GM04504 (cell line): ENCODE measurements around the gene PVALEF.

ENCODE experiments used
- DNase-seq: peaks from one replicate; pipeline ENCODE4 v3.0.0-alpha.2; 2012; ENCODE audit warnings: low read depth

Gene PVALEF

DNA sequence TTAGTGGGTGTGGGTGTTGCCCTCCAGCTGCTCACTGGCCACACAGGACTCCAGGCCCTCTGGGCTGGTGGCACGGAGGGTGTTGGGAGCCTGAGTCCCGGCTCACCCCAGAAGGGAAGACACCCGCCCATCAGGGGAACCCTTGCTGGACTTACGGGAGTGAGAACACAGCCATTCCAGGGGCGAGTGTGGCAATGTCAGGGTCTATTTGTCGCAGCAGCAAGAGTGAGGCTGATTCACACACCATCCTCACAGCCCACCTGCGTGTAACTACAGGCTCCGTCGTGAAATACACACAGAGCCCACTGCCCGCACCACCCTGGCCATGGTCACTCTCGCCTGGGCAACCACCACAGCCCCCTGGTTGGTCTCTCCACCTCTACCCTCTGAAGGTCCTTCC, 18.5 kb downstream of the PVALEF start:
- DNase-seq, result no peak

DNA sequence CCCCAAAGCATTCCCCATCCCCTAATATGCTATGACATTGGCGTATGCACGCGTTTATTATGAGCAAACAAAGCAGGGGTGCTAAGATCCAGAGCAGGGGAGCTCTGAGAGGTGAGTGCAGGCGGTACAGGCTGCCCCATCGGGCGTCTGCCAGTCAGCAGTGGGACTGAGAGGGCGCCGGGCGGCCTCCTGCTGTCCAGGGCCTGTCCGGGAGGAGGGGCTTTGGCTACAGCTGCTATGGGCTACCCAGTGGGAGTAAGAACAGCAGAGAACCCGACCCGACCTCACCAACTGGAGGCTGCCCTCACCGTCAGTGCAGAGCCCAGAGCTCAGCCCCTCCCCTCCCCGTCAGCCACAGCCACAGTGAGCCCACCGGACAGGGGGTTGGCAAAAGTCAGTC, 19.2 kb downstream of the PVALEF start:
- no peak for DNase-seq

DNA sequence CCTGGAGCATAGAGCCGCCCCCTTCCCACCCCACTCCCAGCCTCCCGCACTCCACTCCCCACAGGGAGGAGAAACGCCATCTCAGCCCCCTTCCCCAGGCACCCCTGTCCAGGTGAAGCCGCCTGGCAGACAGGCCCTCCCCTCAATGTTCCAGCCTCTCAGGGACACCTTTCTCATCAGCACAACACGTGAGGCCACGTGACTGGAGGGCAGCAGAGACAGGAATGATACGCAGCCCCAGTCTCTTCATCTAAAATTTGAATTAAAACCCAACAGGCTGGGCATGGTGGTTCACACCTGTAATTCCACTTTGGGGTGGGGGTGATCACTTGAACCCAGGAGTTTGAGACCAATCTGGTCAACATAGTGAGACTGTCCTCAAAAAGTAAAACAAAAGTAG, 20.9 kb downstream of the PVALEF start:
- DNase-seq, result no peak

DNA sequence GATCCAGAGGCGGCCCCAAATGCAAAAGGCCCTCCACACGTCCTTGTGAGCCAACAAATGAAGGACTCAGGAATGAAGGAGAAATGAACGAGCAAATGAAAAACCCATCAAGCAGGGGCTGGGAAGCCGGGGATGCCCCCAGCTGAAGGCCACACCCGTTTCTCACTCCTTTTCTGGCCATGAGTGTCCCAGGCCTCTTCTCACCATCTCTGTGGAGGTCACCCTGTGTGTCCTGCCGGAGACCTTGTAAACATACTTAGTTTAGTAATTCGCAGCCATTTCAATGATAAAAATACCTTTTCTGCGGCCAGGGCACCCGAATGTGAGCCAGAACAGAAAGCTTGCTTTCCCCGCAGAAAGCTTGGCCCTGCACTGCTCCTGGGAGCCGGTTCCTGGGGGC, 21.8 kb downstream of the PVALEF start:
- DNase-seq, result no peak

DNA sequence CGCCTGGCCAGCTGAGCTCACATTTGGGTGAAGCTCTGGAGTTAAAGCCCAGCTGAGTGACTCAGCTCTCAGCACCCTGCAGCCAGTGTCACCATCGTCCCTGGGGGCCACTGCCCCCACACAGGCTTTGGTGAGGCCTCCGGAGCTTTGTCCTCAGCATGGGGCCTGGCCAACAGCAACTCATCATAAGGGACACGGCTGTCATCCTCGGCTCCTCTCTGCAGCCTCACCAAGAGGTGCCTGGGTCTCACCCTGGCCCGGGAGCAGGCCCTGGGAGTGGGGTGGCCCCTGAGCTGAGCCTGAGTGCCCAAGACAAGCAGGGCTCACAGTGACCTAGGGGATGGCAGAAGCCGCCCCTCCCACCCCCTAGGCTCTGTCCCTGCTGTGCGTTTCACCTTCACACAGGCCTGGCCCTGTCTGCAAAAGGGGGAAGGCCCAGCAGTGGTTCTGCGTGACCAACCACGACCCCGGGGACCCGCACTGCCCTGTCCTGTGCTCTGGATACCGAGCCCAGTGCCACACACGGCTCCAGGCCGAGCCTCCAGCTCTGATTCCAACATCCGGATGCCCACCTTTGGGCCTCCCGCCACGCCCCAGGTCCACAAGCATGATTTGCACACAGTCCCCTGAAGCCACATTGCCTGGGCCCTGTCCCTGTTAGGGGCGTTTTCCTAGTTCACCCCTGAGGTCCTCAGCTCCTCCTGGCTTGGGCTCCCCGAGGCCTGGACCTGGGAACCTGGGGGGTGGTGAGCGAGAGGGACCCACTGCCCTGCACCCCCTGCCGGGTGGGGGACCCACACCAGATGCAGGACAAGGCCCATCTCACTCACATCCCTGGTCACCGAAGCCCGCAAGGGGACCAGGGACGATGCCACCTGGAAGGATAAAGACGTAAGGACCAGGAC, 22.5 kb downstream of the PVALEF start:
- DNase-seq, result no peak

DNA sequence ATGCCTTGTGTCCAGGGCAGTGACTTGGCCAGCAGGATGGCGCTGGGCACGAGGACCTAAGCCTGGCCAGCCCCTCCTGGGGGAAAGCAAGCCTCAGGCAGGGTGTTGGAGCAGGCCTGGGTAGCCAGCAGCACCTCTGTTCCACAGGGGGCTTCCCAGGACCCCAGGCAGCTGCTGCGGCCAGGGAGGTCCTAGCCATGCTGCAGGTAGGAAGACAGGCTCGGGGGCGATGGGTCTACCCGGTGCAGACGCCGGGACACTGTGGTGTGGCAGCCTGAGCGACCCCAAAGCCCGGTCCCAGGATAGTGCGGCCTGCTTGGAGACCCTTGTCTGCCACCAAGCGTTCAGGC, 23.2 kb downstream of the PVALEF start:
- DNase-seq, result no peak

DNA sequence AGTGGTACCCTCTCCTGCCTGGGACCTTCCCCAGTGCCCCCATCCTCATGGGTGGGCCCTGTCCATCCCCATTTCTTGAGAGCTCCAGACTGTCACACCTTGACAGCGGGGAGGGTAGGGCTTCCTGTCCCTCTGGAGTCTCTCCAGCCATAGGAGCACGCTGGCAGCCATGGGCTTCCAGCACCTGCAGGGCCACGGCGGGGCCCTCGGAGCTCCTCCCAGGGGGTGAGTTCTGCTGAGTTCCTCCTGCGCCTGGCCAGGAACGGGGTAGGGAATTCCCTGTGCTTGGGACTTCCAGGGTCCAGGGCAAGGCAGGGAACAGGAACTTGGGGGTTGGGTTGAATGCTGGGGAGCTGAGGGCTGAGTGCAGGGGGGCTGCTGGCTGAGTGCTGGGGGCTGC, 23.7 kb downstream of the PVALEF start:
- DNase-seq, result no peak

DNA sequence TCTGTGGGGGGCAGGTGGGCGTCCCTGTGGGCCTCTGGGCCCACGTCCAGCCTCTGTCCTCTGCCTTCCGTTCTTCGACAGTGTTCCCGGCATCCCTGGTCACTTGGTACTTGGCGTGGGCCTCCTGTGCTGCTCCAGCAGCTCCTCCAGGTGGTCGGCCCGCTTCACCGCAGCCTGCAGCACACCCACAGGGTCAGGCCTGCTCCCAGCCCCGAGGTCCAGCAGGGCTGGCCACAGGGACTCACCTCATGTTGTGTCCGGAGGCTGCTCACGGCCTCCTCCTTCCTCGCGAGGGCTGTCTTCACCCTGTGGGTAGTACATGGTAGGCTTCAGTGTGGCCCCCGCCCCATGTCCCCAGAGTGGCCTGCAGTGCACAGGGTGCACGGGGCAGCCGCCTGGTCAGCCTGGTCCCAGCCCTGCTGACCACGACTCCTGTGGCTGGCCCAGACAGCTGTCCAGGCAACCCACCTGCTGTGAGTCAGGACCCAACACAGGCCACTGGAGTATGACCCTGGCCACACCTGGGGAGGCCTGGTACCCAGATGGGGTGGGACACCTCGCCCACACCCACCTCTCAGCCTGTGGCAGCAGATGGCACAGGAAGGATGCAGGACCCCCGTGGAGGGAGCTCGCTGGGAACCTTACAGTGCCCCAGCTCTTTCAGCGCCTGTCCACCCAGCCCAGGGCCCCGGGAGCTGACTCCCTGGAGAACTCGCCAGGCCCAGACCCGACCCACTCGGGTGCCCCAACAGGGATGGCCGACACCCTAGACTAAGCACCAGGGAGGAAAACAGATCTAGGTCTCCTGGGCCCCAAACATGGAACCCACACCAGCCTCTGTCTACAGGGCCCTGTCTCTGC, 24.6 kb downstream of the PVALEF start:
- DNase-seq, result no peak

DNA sequence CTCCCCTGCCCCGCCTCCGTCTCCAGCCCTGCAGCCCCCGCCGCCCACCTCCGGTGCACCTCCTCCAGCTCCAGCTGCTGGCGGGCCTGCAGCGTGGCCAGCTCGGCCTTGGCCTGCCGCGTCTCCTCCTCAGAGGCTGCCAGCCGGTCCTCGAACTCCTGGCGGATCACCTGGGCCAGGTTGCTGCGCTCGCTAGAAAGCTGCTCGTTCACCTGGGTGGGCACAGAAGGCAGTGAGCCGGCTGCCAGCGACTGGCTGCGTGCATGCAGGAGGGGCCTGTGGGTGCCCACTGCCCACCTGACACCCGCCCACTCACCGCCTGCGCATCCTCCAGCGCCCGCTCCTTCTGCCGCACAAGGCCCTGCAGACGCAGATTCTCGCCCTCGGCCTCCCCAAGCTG, 25.3 kb downstream of the PVALEF start:
- DNase-seq, result no peak

DNA sequence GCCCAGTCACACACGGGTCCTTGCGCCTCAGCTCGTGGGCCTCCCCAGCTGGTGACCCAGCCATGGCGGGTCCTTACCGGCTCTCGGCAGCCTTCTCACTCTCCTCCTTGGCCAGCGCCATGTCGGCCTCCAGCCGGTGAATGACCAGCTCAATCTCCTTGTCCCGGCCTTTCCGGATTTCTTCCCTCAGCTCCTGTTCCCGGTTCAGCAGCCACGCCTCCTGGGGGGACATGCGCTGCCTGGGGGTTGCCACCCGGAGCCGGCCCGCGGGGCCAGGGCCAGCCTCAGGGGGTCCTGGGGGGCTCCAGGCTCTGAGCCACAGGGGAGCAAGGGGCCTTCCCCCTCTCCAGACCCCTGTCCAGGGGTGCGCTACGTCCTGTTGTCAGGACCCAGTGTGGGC, 25.8 kb downstream of the PVALEF start:
- no peak for DNase-seq

DNA sequence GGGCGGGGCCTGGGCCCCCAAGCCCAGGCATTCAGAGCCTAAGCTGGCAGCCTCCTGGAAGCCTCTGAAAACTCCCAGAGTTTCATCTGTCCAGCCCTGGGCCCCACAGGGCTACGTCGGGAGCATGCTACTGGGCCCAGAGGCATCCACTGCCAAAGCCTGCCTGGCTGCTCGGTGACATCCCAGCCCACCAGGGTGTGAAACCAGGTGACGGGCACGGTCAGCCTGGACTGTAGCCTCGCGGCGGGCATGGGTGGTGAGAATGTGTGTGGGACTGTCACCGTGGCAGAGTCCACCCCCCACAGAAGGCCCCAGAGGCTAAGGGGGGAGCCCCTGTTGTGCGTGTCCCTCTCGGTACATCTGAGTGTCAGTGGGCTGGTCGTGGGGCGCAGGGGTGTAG, 26.3 kb downstream of the PVALEF start:
- no peak for DNase-seq

DNA sequence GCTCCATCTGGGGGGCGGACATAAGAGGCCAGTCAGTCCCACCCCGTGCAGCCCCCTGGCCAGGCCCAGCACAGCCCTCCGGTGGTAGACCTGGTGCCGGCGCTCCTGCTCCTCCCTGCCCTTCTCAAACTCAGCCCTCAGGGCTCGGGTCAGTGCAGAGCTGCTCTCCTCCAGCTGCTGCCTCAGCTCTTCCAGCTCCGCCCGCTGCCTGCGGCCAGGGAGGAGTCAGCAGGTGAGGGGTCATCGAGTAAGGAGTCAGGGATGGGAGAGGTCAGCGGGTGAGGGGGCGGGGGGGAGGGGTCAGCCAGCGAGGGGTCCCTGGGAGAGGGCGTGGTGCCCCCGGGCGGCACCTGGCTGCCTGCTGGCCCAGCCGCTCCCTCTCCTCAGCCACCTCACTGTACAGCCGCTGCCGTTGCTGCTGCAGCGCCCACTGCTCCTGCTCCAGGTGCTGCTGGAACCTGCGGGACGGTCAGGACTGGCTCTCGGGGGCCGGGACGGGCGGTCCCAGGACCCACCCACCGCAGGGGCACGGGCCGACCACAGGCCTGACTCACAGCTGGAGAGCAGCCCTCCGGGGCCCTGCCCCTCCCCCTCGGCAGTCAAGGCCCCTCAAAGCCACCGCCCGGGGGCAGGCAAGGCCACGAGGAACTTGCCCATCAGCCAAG, 27.2 kb downstream of the PVALEF start:
- no peak for DNase-seq

DNA sequence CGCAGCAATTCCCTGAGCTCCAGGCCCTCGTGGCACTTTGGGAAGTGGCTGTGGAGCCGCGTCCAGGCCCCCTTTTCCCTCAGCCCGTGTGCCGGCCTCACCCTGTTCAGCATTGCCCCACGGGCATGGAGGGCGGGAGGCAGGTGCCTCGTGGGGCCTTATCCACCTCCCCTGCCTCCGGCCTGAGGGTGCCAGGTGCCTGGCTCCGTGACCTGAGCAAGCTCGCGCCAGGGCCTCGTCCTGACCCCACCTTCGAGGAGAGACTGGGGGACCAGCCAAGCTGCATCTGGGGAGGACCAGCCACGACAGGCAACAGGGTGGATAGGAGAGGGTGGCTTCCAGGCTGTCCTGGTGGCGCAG, 27.7 kb downstream of the PVALEF start:
- DNase-seq, result no peak

DNA sequence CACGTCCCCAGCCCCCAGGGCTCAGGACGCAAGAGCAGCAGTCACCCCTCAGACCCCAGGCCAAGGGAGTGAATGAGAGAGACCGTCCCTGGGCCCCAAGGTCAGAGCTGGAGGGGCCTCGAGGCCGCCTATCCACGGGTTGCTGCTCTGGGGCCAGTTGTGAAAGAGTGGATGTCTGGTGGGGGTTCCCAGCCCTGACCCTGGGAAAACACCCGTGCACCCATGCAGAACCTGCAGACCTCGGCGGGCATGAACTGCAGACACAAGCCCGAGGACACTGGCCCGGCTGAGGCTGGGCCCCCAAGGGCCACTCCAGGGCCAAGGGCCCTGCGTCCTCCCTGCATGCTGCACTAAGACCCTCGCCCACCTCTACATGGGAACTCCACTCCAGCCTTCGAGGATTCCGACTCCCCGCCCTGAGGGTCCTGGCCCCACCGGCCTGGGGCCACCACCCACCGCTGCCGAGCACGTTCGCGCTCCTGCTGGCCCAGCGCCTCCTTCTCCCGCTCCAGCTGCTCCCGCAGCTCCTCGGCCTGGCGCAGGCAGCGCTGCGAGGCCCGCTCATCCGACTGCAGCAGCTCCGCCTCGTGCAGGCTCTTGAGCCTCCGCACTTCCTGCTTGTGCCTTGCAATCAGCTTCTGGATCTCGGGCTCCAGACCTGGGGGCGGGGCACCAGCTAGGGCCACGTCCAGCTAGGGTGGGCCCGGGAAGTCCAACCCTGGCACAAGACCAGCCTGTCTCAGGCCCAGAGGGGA, 28.3 kb downstream of the PVALEF start:
- no peak for DNase-seq

DNA sequence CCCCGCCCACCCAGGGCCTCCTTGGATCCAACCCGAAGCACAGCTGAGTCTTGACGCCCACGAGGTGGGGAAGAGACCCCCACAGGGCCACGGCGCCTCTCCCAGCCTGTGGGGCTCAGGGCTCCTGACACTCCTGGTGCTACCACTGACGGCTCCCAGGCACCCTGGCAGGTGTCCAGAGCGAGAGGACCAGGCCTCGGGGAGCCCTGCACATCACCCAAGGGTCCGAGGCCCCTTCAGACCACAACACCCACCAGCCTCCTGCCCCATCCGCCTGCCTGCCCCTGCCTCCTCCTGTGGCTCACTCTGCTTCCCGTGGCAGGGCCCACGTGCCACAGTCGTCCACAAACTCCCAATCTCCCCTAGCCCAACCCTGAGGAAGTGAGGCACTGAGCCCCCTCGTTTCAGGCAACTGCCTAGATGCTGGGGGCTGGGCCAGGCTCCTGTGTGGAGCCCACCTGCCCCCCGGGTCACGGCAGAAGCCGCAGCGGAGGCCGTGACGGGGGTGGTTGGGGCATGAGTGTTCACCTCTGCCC, 29.0 kb downstream of the PVALEF start:
- no peak for DNase-seq

DNA sequence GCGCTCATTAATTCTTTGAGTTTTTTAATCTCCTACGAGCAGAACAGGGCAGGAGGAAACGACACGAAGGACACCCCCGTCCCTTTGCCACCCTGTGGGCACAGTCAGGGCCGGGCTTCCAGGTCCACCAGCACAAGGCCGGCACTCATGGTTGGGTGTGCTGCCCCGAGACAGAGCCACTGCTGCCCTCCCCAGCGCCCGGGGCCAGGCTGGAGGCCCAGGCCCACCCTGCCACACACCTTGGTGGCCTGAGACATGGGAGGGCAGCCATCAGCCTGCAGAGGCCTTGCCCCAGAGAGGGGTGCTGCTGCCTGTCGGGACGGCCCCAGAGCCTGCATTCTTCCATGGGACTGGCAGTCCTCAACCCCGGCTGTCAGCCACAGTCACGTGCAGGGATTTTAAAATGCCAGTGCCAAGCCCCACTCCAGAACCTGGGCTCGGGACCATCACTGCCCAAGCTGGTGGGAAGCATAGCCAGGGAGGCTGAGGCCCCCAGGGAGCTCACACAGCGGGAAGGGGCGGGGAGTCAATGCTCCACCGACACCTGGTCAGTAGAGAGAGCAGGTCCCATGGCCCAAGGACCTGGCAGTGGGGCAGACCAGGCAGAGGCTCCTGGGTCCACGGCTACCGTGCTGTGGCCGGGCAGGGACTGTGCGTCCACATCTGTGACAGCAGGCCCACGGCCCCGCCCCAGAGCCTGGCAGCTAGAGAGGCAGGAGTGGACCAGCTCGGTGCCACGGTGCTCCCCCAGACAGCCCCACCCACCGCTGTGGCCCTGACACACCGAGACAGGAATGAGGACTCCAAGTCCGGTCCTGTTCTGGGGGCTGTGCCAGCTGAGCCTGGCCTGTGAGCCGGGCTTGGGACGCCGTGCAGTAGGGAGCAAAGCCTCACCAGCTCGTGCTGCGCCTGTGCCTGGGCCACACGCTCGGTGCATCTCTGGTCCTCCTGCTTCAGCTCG, 29.9 kb downstream of the PVALEF start:
- no peak for DNase-seq

DNA sequence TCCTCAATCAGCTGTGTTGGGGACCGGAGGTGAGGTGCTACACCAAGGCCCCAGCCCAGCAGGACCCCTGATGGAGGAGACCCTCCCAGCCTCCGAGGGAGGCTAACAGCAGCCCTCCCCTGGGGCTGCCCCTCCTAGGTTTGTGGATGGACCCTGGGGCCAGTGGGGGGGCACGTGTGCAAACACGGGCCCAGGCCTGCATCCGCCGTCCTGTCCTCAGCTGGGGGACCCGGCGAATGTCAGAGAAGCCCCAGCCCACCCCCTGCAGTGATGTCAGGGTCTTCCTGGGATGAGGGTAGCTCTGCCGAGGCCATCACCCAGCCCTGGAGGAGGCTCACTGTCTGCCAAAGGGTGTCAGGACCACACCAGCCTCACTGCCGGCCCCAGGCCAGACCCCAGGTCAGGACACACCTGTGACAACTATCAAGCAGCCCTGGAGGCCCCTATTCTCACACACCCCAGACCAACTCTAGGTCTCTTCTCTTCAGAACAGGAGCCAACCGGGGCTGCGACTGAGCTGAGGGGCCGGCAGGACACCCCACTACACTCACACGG, 30.7 kb downstream of the PVALEF start:
- no peak for DNase-seq

DNA sequence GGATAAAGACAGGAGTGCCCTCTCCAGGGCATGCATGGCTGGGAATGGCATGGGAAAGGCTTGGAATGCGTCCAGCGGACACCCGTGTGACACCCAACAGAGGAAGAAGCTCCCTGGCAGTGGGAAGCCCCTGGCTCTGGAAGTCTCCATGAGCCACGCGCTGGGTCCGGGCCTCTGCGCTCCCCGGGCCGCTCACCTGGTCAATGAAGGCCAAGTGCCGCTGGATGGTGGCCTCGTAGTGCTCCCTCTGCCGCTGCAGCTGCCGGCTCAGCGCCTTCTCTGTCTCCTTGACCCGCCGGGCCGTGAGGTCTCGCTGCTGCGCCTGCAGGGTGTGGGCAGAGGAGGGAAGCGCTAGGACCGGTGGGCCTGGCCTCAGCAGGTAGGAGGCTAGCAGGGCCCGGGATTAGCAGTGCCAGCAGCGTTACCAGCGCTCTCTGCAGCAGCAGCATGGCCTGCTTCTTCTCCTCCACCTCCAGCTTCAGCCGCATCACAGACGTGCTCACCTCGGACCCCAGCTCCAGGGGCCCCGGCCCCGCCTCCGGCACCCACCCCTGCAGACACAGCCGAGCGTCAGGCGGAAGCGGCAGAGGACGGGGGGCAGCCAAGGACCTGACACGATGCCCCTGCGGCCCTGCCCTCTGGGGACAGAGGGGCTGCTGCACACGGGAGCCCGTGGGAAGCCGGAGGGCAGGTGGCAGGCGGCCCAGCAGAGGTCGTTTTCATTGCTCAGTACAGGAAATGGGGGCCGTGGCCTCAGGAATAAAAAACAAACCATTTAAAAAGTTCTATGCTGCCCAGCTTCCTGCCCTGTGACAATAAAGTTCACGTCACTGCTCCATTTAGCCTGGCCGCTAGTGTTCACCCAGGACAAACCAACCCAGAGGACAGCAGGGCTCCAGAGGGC, 31.4 kb downstream of the PVALEF start:
- DNase-seq, result no peak

DNA sequence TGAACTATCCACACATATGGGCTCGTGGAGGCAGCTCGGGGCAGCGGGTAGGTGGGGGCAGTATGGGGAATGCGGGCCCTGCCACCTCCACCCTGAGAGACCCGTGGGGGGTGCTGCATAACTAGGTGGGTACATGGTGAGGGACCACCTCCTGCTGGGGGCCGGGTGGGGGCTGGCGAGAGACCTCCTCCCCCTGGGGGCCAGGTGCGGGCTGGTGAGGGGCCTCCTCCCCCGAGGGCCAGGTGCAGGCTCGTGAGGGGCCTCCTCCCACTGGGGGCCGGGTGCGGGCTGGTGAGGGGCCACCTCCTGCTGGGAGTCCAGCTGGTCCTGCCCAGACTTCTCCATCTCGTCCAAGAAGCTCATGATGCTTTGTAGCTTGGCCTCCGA, 32.1 kb downstream of the PVALEF start:
- no peak for DNase-seq
